Uterus (tissue), 2 donors: Measurements from ENCODE around the gene STK11.

Experiments used
- CTCF ChIP-seq, 4 experiments: fragments of 200-600 bp in 2 of 4; fragments of 450-650 bp in 2 of 4; sonication (generic) in 2 of 4; IDR thresholded peaks; one replicate each; pipeline ENCODE4 v1.5.1; 2016 to 2019; ENCODE audit warnings: antibody characterized with exemption in 4 of 4, mild to moderate bottlenecking in 2 of 4, moderate library complexity in 1 of 4
- POLR2A ChIP-seq, 2 donors: fragments of 450-650 bp; IDR thresholded peaks; one replicate each; pipeline ENCODE4 v1.6.1; 2016; ENCODE audit warnings: antibody characterized with exemption in 2 of 2, mild to moderate bottlenecking in 1 of 2, moderate library complexity in 1 of 2

GRCh38 chr19:1205114-1206099, at the start of gene STK11:
- TF ChIP-seq CTCF (IDR thresholded peaks at IDR 0.05) (peak in 1 of 4 experiments; percentile 43), POLR2A (IDR thresholded peaks at IDR 0.05) (peak; percentile 82 to 86)
